ENCODE data around the gene FRS3.
"Not testable (repeated sequence)": the region's sequence is repeated elsewhere in the genome, so short reads cannot be mapped to it uniquely, and the experiment has no call there.

Gene FRS3, protein sequence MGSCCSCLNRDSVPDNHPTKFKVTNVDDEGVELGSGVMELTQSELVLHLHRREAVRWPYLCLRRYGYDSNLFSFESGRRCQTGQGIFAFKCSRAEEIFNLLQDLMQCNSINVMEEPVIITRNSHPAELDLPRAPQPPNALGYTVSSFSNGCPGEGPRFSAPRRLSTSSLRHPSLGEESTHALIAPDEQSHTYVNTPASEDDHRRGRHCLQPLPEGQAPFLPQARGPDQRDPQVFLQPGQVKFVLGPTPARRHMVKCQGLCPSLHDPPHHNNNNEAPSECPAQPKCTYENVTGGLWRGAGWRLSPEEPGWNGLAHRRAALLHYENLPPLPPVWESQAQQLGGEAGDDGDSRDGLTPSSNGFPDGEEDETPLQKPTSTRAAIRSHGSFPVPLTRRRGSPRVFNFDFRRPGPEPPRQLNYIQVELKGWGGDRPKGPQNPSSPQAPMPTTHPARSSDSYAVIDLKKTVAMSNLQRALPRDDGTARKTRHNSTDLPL

DNA sequence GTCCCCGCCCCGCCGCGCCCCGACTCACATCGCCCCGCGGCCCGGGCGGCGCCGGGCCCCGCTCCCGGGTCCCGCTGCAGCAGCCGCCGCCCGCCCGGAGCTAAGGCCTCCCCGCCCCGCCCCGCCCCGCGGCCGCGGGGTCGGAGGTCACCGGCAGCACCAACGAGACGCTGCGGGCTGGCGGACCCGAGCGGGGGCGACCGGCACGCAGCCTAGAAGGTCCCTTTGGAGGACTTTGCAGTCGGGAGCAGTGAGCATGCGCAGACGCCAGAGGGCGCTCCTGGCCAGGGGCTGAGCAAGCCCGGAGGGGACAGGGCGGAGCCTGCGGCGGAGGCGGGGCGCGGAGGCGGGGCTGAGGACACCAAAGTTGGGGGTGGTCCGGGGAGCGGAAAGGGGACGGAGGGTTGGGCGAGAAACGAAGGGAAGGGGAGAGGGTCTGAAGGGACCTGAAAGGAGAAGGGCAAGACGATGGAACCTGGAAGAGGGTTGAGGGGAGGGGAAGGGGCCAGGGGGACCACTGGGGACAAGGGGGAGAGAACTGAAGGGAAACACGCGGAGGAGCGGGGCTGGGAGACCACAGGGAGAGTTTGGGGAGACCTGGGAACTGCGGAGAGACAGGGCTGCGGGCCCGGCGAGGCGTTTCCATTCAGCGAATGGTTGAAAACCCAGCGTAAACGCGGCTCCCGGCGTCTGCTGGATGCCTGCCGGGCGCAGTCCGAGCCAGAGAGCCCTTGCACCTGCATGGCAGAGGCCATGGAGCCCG, at the start of gene FRS3:
FRS3 (minus strand) TSS at position 113 of the 763 bp plus-strand sequence. CDS start 2,913 bp downstream, outside the sequence.
- DNase-seq: peak; percentile 100

DNA sequence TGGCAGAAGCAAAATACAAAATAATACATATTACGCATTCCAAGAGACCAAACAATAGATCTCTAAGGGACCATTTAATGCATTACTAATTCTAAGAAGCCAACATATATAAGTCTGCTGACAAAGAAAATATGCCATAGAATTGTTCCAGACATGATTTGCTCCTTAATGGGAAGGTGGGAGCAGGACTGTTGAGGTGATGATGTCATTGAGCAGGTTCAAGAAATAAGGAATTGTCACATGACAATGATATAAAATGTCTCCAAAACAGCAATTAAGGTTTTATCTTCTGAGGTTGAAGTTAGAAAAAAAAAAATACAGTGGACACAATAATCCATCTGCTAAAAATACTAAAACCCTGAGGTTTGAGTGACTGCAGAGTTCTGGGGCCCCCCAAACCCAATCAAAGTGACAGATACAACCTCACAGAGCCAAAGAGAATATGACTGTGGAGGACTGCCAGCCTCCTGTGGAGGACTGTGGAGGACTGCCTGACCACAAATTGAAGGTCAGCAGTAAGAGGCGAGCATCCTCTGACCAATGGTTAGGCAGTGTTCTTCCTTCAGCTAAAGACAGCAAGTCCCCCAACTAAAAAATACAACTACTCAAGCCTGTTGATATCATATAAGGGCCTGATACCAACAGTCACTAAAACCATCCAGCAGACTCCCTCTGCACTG, 46.8 kb upstream of the FRS3 start:
- no peak for DNase-seq

DNA sequence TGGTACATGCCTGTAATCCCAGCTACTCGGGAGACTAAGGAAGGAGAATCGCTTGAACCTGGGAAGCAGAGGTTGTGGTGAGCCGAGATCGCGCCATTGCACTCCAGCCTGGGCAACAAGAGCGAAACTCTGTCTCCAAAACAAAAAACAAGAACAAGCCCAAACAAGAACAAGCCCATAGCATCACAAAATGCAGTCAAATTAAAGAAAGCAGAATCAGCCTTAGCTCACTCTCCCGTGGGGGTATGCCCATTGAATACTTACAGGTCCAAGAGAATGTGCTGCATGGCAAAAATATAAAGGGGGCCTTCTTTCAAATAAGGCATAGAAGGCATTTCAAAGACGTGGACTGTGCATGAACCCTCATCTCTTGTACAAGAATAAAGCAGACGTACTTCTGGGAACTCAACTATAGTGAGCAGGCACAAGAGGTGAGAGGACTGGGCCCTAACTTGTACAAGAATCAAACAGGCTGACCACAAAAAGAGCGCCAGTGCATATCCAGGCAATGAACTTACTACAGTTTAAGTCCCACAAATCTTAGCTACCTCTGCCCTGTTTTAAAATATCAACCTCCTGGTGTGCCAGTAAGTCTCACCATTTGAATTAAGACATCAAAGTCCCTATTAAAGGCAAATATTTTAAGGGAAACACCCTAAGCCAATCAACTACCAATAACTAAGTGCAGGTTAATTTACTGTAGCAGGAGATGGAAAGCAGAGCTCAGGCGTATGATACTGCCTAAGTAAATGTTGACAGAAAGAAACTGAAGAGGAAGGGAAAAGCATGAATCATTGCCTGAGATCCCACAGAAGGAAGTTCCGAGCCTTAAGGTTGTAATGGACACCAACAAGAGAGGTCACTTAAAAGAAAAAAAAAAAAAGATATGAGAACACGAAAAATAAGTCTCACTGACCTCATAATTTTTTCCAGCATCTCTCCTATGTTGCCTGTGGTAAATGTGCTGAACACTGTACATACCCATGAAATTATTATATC, 45.2 kb upstream of the FRS3 start:
- no peak for DNase-seq

DNA sequence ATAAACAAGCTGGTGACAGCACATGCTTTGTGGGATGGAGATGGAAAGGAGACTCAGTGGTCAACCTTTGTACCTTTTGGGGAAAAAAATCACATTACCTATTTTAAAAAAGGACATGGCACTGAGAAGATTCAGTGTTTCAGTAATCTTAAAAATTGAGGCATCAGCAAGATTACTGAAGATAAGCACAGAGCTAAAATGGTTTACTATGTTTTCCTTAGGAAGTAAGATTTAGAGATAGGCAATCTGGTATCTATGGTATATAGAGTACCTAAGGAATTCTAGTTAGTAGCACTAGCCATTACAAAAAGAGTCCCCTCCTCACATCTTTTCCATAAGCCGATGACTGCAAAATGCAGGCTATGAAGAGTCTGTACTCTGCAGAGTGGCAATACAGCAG, 43.5 kb upstream of the FRS3 start:
- no peak for DNase-seq

DNA sequence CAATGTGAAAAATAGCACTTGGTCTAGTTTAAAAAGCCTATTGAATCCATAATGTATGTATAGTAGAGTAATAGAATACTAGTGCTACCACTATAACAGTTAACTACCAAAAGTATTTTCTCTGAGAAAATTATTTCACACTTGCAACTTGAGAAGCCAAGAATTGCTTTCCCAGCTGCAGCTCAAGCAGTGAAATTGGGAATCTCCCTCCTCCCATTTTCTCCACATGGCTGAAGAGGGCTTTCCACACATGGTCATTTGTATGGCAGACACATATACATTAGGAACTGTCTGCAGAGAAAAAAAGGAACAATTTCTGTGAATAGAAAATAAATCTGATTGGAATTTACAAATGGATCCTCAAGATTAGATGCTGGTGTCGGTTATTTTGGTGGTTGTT, 42.3 kb upstream of the FRS3 start:
- DNase-seq: no peak

DNA sequence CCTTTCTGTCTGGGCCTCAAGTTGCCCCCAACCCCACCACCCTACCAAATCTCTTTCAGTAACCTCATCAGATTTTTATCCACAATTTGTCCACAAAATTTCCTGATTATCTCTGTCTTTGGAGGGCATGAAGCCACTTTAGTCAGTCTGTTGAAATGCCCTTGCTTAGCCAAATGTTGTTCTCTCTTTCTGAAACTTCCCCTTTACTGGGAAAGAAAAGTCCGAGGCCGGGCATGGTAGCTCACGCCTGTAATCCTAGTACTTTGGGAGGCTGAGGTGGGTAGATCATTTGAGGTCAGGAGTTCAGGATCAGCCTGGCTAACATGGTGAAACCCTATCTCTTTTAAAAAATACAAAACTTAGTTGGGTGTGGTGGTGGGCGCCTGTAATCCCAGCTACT, 41.6 kb upstream of the FRS3 start:
- DNase-seq: no peak

DNA sequence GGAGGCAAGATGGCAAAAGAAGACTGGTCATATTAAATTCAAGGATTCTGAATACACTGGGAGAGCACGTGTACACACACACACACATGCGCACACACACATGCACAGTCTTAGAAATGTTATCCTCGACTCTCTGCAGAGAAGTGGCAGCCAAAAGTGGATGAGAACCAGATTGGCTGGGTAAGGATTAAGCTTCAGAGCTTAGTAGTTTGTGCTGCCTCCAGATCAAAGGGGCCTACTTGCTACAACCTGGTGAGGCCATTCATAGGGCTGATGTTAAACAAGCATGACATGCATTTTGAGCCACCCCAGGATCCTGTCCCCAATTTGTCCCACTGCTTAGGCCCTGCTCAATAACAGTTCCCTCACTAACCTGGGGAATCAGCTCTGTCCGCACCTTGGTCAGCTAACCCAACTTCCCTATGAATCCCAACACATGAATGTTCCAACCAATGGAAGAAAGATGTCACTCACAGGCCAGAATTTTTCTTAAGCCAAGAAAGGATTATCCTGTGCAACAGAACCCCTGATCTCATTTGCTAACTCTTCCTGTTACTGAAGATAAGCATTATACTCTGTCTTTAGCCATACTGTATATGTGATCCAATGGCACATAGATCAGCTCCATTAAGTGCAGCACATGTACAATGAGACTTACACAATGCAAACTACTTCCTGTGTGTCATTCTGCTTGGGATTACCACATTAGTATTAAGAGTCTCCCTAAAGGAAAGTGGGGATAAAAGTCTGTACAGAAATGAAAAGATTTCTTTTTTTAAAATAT, 38.8 kb upstream of the FRS3 start:
- no peak for DNase-seq

DNA sequence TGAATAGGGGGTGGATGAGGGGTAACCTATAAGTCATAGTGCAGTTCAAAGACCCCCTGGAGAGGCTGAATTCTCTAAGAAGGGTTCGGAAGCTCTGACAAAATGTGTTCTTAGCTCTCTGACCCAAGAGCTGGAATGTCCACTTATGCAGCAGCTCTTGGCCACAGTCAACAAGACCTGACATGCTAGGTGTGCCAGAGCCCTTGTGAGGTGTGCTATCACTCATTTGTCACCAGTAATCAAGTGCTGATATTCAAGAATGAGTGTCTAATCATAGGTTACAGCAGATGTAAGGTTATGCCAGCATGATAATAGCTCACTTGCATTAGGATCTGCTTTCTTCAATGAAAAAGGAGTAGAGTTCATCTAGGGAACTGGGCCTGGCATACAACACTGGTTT, 35.9 kb upstream of the FRS3 start:
- no peak for DNase-seq

DNA sequence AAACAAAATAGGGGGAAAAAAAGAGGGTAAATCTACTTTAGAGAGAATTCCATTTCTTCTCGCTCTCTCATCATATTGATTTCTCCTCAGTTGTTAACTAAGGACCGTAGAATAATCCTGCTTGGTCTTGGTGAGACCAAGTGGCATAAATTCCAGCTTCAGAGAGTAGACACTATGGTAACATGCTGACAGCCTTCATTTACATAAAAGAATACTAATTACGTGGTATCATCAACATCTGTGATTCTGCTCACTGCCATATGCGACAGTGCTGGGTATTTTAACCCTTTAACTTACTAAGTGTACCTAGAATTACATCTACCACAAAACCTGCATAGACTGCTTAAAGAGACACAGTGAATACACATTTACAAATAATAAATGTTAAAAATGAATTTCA, 34.9 kb upstream of the FRS3 start:
- DNase-seq: no peak

DNA sequence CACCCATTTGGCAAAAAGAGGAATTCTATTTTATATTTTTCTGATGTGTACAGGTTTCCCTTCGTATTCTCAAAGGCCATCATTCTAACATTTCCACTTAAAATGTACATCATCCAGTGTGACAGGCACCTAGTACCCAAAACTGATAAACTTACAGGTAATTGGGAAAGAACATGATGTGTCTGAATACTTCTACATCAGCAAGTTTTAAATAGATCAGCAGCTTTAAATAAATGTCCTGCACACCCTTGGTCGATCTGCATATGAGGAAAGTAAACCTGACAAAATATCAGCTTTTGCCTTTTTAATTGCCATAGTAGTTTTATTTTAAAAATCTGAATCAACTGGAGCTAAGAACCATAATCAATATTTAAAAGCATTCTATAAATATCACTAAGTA, 34.3 kb upstream of the FRS3 start:
- no peak for DNase-seq

DNA sequence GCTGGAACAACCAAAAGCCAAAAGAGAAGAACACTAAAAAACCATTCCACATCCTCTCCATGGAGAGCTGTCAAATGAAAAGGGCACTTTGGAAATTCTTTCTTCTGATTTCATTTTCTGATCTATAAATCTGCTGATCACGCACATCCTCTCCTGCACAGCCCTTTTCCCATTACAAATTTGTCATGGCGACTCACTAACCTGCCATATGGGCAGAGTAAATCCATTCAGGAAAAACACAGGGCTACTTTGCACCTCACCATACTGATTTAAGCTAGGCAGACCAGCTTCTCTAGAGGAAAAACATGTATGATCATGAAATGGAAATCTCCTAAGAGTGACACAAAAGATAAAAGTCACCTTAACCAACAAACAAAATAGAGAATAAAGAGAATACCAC, 33.8 kb upstream of the FRS3 start:
- no peak for DNase-seq

DNA sequence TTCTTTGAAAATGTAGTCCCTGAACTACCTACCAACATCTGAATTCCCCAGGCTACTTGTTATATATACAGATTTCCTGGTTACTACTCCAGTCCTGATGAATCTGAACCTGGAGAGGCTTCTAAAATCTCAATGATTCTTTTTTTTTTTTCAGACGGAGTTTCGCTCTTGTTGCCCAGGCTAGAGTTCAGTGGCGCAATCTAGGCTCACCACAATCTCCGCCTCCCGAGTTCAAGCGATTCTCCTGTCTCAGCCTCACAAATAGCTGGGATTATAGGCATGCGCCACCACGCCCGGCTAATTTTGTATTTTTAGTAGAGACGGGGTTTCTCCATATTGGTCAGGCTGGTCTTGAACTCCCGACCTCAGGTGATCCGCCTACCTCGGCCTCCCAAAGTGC, 32.2 kb upstream of the FRS3 start:
- not testable (repeated sequence) for DNase-seq

DNA sequence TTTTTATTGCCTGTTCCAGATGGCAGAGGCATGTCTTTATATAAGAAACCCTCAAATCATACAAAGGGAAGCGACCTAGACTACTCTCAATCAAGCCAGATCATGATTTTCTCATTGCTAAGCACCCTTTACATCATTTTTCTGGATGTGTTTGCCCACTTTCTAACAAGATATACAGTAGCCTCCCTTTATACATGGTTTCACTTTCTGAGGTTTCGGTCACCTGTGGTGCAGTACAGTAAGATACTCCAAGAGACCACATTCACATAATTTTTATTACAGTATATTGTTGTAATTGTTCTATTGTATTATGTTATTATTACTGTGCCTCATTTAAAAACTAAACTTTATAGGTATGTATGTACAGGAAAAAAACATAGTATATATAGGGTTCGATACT, 31.4 kb upstream of the FRS3 start:
- DNase-seq: no peak

DNA sequence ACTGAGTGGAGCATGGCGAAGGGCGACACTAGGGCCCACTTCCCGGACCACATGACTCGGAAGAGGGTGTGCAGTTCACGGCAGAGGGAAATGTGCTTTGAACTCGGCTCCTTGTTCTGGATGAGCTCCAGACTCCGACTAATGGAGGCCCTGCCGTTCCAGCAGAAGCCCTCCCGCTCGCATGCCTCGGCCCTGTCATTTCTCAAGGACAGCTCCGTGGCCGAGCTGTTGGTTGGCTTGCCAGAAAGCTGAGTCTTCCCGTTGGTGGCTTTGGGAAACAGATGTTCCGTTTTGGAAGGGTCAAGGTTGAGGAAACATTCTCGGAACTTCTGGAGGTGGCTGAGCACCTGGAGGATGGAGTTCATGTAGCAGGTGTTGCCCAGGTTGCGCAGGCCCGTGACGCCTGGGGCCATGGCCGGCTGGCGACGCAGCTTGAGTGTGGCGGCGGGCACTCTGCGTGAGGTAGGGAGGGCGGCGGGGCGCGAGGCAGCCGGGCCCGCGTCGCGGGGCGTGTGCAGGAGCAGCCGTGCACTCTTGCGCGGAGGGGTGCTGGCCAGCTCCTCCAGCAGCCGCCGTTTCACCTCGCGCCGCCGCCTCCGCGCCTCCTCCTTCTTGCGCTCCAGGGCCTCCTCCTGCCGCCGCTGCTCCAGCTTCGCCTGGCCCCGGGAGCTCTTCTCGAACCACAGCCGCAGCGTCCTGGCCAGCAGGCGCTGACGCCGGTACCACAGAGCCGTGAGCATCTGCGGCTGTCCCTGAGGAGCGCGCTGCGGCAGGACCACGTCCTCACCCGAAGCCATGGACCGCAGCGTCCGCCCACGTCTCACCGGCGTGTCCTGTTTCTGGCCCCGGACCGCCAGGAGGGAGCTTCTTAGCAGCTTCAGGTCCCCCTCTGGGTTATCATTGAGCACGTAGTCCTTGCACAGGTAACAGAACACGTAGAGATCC, 26.4 kb upstream of the FRS3 start:
- no peak for DNase-seq

DNA sequence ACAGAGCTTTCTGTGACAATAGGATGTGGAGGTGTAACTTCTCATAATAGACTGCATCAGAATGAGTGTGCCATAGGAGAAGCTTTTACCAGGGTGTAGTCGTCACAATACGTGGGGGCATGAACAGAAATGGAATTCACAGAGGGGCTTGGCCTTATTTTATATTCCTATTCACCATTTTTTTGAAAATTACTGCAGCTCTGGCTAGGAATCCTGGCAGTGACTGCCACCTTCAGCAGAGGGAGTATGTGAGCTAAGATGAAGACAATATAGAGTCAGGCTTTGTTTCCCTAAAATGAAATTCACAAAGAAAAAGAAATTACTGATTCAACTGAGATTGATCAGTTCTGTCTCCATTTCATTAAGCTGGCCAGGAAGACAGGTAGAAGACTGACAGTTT, 21.7 kb upstream of the FRS3 start:
- no peak for DNase-seq

DNA sequence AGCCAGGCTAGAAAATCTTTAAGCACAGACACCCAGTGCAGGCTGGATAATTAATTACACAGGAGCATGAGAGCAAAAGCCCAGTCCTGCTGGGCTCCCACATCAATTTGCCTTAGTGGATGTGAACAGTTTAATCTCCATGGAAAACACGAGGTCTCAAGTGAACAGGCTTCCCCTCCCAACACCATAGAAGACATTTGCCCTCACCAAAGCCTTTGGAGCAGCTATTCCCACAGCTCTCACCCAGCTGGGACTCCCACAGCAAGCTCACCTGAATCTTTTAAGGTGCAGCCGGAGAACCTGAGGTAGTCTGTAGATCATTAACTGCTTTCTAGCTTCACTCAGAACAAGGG, 19.8 kb upstream of the FRS3 start:
- no peak for DNase-seq

DNA sequence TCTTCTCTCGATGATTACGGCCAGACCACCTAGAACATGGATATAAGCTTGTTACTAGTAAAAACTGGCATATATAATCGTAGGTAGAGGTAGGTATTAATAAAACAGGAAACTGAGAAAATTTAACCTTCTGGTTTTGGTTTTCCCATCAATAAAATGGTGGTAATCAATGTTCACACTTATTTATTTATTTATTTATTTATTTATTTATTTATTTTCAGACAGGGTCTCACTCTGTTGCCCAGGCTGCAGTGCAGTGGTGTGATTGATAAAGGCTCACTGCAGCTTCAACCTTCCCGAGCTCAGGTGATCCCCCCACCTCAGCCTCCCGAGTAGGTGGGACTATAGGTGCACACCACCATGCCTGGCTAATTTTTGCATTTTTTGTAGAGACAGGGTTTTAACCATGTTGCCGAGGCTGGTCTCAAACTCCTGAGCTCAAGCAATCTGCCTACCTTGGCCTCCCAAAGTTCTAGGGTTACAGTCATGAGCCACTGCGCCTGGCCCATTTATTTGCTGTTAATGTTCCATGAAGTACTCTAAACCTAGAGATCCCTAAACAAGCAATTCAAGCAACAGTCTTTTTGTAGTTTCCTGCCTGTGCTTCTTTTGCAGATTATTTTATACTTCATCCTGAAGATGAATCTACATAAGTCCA, 19.3 kb upstream of the FRS3 start:
- DNase-seq: no peak

DNA sequence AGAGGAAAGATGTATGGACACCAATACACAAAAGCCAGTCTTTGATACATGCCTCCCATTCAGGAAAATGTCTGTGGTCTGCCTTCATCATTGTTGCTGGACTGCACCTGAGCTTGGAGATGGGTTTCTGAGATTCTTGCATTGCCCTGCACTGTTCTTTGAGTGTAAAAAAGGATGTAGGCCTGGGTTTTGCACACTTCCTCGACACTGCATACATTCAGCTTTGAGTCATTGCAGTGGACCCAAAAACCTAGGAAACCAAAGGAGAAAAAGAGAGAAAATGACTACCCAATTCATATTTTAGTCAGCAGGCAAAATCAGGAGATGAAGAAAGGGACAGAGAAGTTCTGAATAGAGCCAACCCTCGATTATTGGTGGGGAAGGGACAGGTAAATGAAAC, 16.8 kb upstream of the FRS3 start:
- DNase-seq: no peak

DNA sequence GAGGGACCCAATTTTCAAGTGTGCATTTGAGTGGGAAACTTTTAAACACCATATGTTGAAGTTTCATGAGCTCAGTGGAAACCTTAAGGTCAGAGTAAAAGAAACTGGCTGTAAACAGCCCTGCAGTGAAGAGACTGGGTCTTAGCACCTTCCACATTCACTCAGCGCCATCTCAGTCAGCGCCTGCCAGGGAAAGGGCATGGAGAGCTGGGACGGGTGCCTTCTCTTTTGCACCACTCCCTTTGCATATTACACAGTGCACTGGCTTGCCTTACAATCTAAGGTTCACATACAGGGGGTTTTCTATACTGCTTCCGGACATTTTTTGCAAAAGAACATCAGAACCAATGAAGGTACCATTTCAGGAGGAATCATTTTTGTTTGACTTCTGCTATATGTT, 12.3 kb upstream of the FRS3 start:
- DNase-seq: no peak

DNA sequence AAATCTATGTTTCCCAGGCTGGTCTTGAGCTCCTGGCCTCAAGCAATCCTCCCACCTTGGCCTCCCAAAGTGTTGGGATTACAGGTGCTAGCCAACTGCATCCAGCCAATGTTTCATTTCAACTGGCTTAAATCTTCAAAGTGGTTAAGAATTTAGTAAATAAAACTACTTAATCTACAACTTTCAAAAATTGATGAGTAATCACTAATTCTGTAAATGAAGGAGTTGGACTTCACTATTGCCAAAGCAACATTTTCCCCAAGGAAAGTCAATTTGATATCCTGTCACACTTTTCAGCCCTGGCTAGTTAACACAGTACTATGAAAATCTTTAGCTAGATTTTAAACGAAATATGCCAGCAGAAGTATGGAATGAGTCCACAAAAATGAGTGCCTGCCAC, 11.6 kb upstream of the FRS3 start:
- no peak for DNase-seq
